GM12891 (cell line): Measurements from ENCODE around the gene OR52E5.

Source experiments
- DNase-seq: peaks from one replicate; pipeline ENCODE4 v3.0.0; 2011; ENCODE audit warnings: low spot score; ENCODE audit not compliant: insufficient read length
- FAIRE-seq: peaks from 2 replicates; lab custom pipeline; 2011; peaks lifted over from hg19 to GRCh38; lab: Jason Lieb, UNC
- PAX5 ChIP-seq: IDR thresholded peaks from 2 replicates; pipeline ENCODE4 v1.6.1; 2011; ENCODE audit warnings: low read length, moderate library complexity, mild to moderate bottlenecking; ENCODE audit not compliant: insufficient read depth, severe bottlenecking
- POLR2A ChIP-seq: IDR thresholded peaks from 2 replicates; pipeline ENCODE4 v1.6.1; 2011; ENCODE audit warnings: low read depth, low read length, control low read depth
- POLR2AphosphoS5 ChIP-seq: IDR thresholded peaks from 2 replicates; pipeline ENCODE4 v1.6.1; 2011; ENCODE audit warnings: low read depth, low read length, control low read depth
- POU2F2 ChIP-seq: IDR thresholded peaks from 2 replicates; pipeline ENCODE4 v1.6.1; 2011; ENCODE audit warnings: low read depth, mild to moderate bottlenecking, control low read depth, low read length, moderate library complexity
- SPI1 ChIP-seq: IDR thresholded peaks from 2 replicates; pipeline ENCODE4 v1.6.1; 2011; ENCODE audit warnings: low read depth, low read length, control low read depth
- TAF1 ChIP-seq: IDR thresholded peaks from 2 replicates; pipeline ENCODE4 v1.6.1; 2011; ENCODE audit warnings: low read depth, low read length, control low read depth

The OR52E5 gene

GRCh38 chr11:5932671-5933070 is 39.7 kb downstream of the OR52E5 start:
- no peak for TF ChIP-seq SPI1
- no peak for TF ChIP-seq POLR2AphosphoS5
- FAIRE-seq = no peak

GRCh38 chr11:5933116-5933515 is 40.1 kb downstream of the OR52E5 start:
- TF ChIP-seq TAF1 = no peak
- no peak for FAIRE-seq
- DNase-seq = no peak

More at GRCh38 chr11:5932671-5933070, 39.7 kb downstream of the OR52E5 start:
- DNase-seq = no peak

DNA sequence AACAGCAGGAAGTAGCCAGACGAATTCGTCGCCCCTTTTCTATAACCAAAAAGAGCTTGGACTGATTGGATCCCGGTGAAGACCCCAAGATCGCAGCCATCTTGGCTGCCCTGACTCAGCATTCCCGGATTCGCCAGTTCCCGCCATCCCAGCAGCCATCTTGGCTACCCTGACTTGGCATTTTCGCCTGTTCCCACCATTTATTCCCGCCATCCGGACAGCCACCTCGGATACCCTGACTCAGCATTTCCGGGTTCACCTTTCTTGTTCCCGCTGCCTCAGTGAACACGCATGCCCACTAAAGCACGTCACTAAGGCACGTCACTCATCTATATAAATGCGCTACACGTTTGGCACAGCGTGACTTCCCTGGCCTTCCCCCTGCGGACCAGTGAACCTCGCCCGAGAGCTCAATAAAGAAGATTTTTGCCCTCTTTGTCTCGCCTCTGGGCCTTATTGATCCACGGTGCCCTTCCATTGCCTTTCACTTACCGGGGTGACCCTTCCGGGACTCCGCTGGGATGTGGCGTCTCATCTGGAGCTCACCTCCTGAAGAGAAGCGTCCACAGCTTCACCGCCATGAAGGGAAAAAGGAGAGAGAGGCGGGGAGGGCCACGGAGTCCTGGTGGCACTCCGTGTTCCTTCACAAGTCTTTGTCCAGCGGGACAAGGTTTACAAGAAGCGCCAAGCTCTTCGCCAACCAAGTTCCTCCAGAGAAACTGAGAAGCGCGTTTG is 45.0 kb downstream of the OR52E5 start:
- TF ChIP-seq POU2F2 (no peak), PAX5 (no peak), POLR2AphosphoS5 (no peak), TAF1 (no peak), SPI1 (no peak), POLR2A (no peak)
- FAIRE-seq = no peak
- no peak for DNase-seq

- TF ChIP-seq SPI1 (no peak), PAX5 (no peak), TAF1 (no peak), POLR2A (no peak), POU2F2 (no peak), POLR2AphosphoS5 (no peak)
- FAIRE-seq (no peak), DNase-seq (no peak)
Measured at GRCh38 chr11:5938603-5938965, 45.6 kb downstream of the OR52E5 start.

- TF ChIP-seq PAX5 (no peak), TAF1 (no peak), POLR2AphosphoS5 (no peak), SPI1 (no peak), POU2F2 (no peak), POLR2A (no peak)
- no peak for FAIRE-seq
- no peak for DNase-seq
Measured at GRCh38 chr11:5940748-5941147, 47.7 kb downstream of the OR52E5 start.

- FAIRE-seq = no peak
- no peak for DNase-seq
- TF ChIP-seq POLR2AphosphoS5 = no peak
- TF ChIP-seq POU2F2 = no peak
- no peak for TF ChIP-seq PAX5
- TF ChIP-seq POLR2A = no peak
- no peak for TF ChIP-seq SPI1
- TF ChIP-seq TAF1 = no peak
Measured at GRCh38 chr11:5941951-5942350, 48.9 kb downstream of the OR52E5 start, which contains the start of gene OR56A3. TSS of gene OR56A3 (plus strand) at chr11:5942251. CDS start at chr11:5947347, 5,096 bp downstream.
